PC-3 (cell line): ENCODE data around the gene RAB18. TPM values are rescaled to one million over a fixed set of nuclear protein-coding genes. Genes with fewer than 3 reads are reported as not detected.
A peak's percentile ranks its signal among the peaks of the same experiment; 100 is the strongest.

Experiments used
- ATAC-seq: fragments of 200-7000 bp; cut with Tn5 transposase; 2 replicates; pipeline ENCODE4 v1.9.1; 2020; ENCODE audit warnings: mild to moderate bottlenecking, moderate library complexity
- BruUV-seq: library from RNA; stranded (reverse); fragments of 400-500 nt; replicated peaks from 2 replicates; lab custom pipeline; 2021; lab: Mats Ljungman, UMichigan
- CTCF ChIA-PET: fragments of 300-600 bp; sonication (Branson Sonifier 250); formaldehyde crosslinking; loops from one replicate; lab custom pipeline; 2022; ENCODE audit warnings: antibody characterized with exemption; lab: Charles Lee
- POLR2A ChIA-PET: fragments of 300-600 bp; sonication (Branson Sonifier 250); formaldehyde crosslinking; loops from one replicate; lab custom pipeline; 2022; ENCODE audit warnings: antibody characterized with exemption; ENCODE audit not compliant: unreplicated experiment; lab: Charles Lee
- DNase-seq: peaks from one replicate; pipeline ENCODE4 v3.0.0-alpha.2; 2015
- H2AFZ ChIP-seq: fragments of 300-600 bp; sonication (generic); 2 replicates; pipeline ENCODE4 v1.6.0; 2016; ENCODE audit warnings: antibody characterized with exemption, low read length
- H3F3A ChIP-seq: fragments of 300-600 bp; sonication (generic); one replicate; pipeline ENCODE4 v1.6.0; 2017; ENCODE audit warnings: antibody characterized with exemption, low read length, control low read depth, mild to moderate bottlenecking; ENCODE audit not compliant: unreplicated experiment
- H3K27ac ChIP-seq: fragments of 300-600 bp; sonication (generic); 2 replicates; pipeline ENCODE4 v1.5.1; 2016; ENCODE audit warnings: mild to moderate bottlenecking, low read length
- H3K27me3 ChIP-seq: fragments of 300-600 bp; sonication (generic); 2 replicates; pipeline ENCODE4 v1.6.1; 2016; ENCODE audit warnings: low read length, mixed read lengths
- H3K36me3 ChIP-seq: fragments of 300-600 bp; sonication (generic); 2 replicates; pipeline ENCODE4 v1.6.1; 2016; ENCODE audit warnings: low read depth, mixed run types, low read length, mixed read lengths
- H3K4me1 ChIP-seq: fragments of 300-600 bp; sonication (generic); 2 replicates; pipeline ENCODE4 v1.5.1; 2016; ENCODE audit warnings: low read length; ENCODE audit not compliant: insufficient read depth
- H3K4me2 ChIP-seq: fragments of 300-600 bp; sonication (generic); 2 replicates; pipeline ENCODE4 v1.6.0; 2016; ENCODE audit warnings: low read length
- H3K4me3 ChIP-seq: fragments of 300-600 bp; sonication (generic); 2 replicates; pipeline ENCODE4 v1.5.1; 2016; ENCODE audit warnings: mild to moderate bottlenecking, low read length, mixed read lengths
- H3K79me2 ChIP-seq: fragments of 300-600 bp; sonication (generic); 2 replicates; pipeline ENCODE4 v1.6.1; 2017; ENCODE audit warnings: low read length, mixed read lengths
- H3K9ac ChIP-seq: fragments of 300-600 bp; sonication (generic); 2 replicates; pipeline ENCODE4 v1.6.0; 2016; ENCODE audit warnings: mild to moderate bottlenecking, low read length
- H3K9me2 ChIP-seq: fragments of 300-600 bp; sonication (generic); replicated peaks from 2 replicates; pipeline ENCODE4 v1.6.1; 2016; ENCODE audit warnings: mixed run types, low read length, mixed read lengths
- H3K9me3 ChIP-seq: fragments of 300-600 bp; sonication (generic); 2 replicates; pipeline ENCODE4 v1.6.1; 2016; ENCODE audit warnings: low read length, mixed read lengths
- H4K20me1 ChIP-seq: fragments of 300-600 bp; sonication (generic); 2 replicates; pipeline ENCODE4 v1.6.1; 2016; ENCODE audit warnings: low read length, mixed read lengths
- EZH2 ChIP-seq: fragments of 300-600 bp; sonication (generic); IDR thresholded peaks from one replicate; pipeline ENCODE4 v1.6.1; 2017; ENCODE audit warnings: antibody characterized with exemption, mild to moderate bottlenecking, low read length; ENCODE audit not compliant: unreplicated experiment
- EZH2phosphoT487 ChIP-seq: fragments of 300-600 bp; sonication (generic); IDR thresholded peaks from 2 replicates; pipeline ENCODE4 v1.6.1; 2018; ENCODE audit warnings: mild to moderate bottlenecking, antibody characterized with exemption, low read length, borderline replicate concordance
- intact Hi-C: fragments of 100-400 bp; cut with micrococcal nuclease; formaldehyde crosslinking; loops from 2 replicates; pipeline ENCODE4 v1.9.0; 2023
- total RNA-seq: library from RNA; depleted of rRNA; stranded (reverse); fragments of >200 nt; gene quantifications from 2 replicates; pipeline ENCODE4 v1.2.3, GENCODE V29; 2014
- TF ChIP-seq, protein P1 (sequence below): fragments of 300-600 bp; sonication (generic); conservative IDR thresholded peaks from 2 replicates; pipeline ENCODE4 v1.5.1; 2017; ENCODE audit warnings: antibody characterized with exemption, low read depth, mild to moderate bottlenecking, low read length

The RAB18 gene
- total RNA-seq, 1 experiment from 2014 or later, result 32.0 TPM

DNA sequence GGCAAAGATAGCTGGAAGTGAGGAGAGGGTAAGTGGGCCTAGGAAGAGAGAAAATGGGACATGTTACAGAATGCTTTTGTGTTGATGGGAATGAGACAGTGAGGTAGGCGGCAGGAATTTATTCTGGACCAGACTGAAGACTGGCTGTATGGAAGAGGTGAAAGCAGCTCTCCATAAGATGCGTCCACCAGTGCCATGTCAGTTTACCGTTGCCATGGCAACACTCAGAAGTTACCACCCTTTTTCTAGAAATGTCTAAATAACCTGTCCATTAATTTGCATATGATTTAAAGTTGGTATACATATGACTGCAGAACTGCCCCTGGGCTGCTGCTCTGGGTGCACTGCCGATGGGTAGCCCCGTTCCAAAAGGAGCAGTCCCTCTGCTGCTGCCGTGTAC lies 46.7 kb downstream of the RAB18 start:
- Histone ChIP-seq H3K9ac (no peak overlapping the region), H3K4me1 (no peaks in the 10 kb centered on the region), H3F3A (no peaks in the 10 kb centered on the region), H3K4me2 (no peak overlapping the region), H3K4me3 (no peak overlapping the region), H3K27ac (no peak overlapping the region), H4K20me1 (no peaks in the 10 kb centered on the region), H3K9me3 (no peaks in the 10 kb centered on the region), H3K79me2 (no peaks in the 10 kb centered on the region), H3K9me2 (no peaks in the 10 kb centered on the region), H2AFZ (no peak overlapping the region), H3K27me3 (no peaks in the 10 kb centered on the region), H3K36me3 (no peaks in the 10 kb centered on the region)
- ChIA-PET CTCF (no interaction called here), POLR2A (no interaction called here)
- DNase-seq (no peak), ATAC-seq (no peak)
- TF ChIP-seq EZH2phosphoT487, result no peak
- no TSS peak for BruUV-seq
- intact Hi-C loops, result loop anchor here (10.0 kb wide), 2 partner anchors 106 to 174 kb away; no protein-coding TSS in a partner anchor

DNA sequence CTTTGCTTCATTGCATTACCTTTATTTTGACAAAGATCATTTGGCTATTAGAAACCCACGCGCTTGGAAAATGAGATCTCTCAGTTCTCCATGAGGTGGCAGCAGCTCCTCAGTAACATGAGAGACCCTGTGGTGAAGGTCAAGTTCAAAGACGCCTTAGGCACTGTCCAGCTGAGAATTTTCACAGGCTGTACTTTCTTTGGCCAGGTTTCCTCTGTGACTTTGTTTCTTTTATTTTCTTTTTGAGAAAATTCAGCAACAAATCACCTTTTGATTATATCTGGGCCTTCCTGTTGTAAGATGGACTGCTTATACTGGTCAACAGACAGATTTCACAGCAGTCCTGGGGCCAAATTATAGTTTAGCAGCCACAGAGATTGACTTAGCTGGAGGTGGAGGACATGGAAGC lies 54.5 kb downstream of the RAB18 start:
- DNase-seq (peak; percentile 69), ATAC-seq (peak; percentile 76)
- no peaks in the 10 kb centered on the region for H3K79me2 ChIP-seq
- H3K27me3 ChIP-seq, result no peaks in the 10 kb centered on the region
- no peaks in the 10 kb centered on the region for H3F3A ChIP-seq
- intact Hi-C loops, result loop anchor here (1.0 to 10.0 kb wide), 5 partner anchors 98 to 684 kb away; no protein-coding TSS in a partner anchor
- H3K9me2 ChIP-seq, result no peaks in the 10 kb centered on the region
- H3K4me1 ChIP-seq, result no peaks in the 10 kb centered on the region
- H3K9ac ChIP-seq, result no peak overlapping the region
- H3K9me3 ChIP-seq, result no peaks in the 10 kb centered on the region
- TF ChIP-seq EZH2, result no peak
- TF ChIP-seq, protein P1, sequence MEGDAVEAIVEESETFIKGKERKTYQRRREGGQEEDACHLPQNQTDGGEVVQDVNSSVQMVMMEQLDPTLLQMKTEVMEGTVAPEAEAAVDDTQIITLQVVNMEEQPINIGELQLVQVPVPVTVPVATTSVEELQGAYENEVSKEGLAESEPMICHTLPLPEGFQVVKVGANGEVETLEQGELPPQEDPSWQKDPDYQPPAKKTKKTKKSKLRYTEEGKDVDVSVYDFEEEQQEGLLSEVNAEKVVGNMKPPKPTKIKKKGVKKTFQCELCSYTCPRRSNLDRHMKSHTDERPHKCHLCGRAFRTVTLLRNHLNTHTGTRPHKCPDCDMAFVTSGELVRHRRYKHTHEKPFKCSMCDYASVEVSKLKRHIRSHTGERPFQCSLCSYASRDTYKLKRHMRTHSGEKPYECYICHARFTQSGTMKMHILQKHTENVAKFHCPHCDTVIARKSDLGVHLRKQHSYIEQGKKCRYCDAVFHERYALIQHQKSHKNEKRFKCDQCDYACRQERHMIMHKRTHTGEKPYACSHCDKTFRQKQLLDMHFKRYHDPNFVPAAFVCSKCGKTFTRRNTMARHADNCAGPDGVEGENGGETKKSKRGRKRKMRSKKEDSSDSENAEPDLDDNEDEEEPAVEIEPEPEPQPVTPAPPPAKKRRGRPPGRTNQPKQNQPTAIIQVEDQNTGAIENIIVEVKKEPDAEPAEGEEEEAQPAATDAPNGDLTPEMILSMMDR, result peak; percentile 81
- H3K4me2 ChIP-seq, result no peak overlapping the region
- H3K4me3 ChIP-seq, result no peak overlapping the region
- H3K27ac ChIP-seq, result no peak overlapping the region
- no peaks in the 10 kb centered on the region for H4K20me1 ChIP-seq
- no peaks in the 10 kb centered on the region for H3K36me3 ChIP-seq
- BruUV-seq, result no TSS peak
- ChIA-PET CTCF (interaction anchor here (0.6 kb wide), 1 partner anchor 619 kb away, joined by 3 read pairs; no protein-coding TSS in a partner anchor), POLR2A (no interaction called here)
- no peak overlapping the region for H2AFZ ChIP-seq

DNA sequence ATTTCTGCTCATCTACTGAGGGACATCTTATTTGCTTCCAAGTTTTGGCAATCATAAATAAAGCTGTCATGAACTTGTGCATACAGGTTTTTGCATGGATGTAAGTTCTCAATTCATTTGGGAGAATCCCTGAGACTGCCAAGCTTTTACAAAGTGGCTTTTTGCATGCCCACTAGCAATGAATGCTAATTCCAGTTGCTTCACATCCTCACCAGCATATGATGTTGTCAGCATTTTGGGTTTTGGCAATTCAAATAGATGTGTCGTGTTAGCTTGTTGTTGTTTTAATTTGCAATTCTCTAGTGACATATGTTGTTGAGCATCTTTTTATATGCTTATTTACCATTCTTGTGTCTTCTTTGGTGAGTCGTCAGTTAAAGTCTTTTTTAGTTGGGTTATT lies 57.2 kb downstream of the RAB18 start:
- Histone ChIP-seq H3K27me3 (no peaks in the 10 kb centered on the region), H3K4me3 (no peak overlapping the region), H3F3A (no peaks in the 10 kb centered on the region), H3K27ac (no peak overlapping the region), H3K4me1 (no peaks in the 10 kb centered on the region), H3K9ac (no peak overlapping the region), H4K20me1 (no peaks in the 10 kb centered on the region), H3K36me3 (no peaks in the 10 kb centered on the region), H3K4me2 (no peak overlapping the region), H3K9me2 (no peaks in the 10 kb centered on the region), H3K9me3 (no peaks in the 10 kb centered on the region), H2AFZ (no peak overlapping the region), H3K79me2 (no peaks in the 10 kb centered on the region)
- DNase-seq, result no peak
- ATAC-seq, result no peak
- TF ChIP-seq EZH2 (no peak), EZH2phosphoT487 (no peak)
- TF ChIP-seq, protein P1, result no peak
- intact Hi-C loops, result no loop called here
- BruUV-seq, result no TSS peak
- ChIA-PET POLR2A (no interaction called here), CTCF (no interaction called here)
